HUDEP-2 (cell line): ENCODE measurements around the gene MYO7B.

Experiments used
- DNase-seq, 76 experiments: peaks; one replicate each; lab custom pipeline; 2025; ENCODE audit not compliant: unreplicated experiment in 76 of 76; lab: John Stamatoyannopoulos, UW

The MYO7B gene

DNA sequence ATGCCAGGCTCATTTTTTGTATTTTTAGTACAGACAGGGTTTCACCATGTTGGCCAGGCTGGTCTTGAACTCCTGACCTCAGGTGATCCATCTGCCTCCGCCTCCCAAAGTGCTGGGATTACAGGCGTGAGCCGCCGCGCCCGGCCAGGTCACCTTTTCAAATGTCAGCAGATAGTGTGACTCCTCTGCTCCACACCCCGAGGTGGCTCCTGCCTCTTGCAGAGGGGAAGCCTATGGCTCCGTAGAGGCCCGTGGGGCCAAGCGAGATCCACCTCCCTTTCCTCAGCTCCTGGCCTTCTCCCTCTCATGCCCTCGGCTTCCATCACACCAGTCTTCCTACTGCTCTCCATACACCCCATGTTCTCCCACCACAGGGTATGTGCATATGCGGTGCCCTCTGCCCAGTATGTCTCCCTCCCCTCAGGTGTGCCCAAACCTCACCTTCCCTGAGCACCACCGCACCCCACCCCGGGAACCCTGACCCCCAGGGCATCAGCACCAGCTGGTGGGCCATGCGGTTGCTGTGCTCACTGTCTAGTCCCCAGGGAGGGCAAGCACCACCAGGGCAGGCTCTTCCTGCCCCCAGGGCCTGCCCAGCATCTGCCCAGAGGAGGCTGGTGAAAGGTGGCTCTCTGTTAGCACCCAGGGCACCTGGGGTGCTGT, 121.2 kb downstream of the MYO7B start:
- DNase-seq, result no peak

GRCh38 chr2:127657232-127657595, 121.7 kb downstream of the MYO7B start:
- no peak for DNase-seq

- DNase-seq, result no peak
These were observed 122.7 kb downstream of the MYO7B start for GRCh38 chr2:127658146-127658545.

GRCh38 chr2:127658641-127659407, 123.3 kb downstream of the MYO7B start:
- no peak for DNase-seq

DNA sequence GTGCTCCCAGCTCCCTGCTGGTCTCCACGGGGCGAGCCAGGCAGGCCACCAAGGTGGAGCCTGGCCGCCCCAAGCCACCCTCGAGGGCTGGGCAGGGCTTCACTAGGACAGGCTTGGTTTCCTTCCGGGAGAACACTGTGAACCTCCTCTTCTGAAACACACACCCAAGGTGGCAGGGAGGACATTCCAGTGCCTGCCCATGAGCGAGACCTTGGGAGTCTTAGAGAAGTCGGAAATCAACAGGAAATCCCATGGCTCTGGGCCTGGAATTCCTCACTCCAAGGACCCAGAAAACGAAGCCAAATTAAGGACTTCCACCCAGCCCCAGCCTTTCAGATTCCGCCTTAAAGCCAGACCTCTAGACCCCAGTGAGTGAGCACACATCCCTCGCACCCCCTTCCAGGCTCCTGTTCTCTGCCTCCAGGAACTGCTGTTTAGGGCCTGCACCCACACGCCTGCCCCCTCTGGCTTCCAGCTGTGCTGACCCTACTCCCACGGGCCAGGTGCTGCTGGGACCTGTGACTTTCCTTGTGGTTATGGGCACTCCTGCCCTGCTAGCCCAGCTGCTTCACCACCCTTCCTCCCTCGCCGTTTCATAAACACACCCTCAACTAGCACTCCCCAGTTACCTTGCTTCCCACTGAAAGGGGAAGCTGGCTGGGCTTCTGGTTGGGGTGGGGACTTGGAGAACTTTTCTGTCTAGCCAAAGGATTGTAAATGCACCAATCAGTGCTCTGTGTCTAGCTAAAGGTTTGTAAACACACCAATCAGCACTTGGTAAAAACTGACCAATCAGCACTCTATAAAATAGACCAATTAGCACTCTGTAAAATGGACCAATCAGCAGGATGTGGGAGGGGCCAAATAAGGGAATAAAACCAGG, 124.2 kb downstream of the MYO7B start:
- no peak for DNase-seq

DNA sequence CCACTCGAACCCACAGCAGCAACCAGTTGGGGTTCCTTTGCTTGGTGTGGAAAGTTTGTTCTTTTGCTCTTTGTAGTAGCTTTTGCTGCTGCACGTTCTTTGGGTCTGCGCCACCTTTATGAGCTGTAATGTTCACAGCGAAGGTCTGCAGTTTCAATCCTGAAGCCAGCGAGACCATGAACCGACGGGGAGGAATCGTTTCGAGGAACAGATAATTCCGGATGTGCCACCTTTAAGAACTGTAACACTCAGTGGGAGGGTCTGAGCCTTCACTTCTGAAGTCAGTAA, 124.8 kb downstream of the MYO7B start:
- no peak for DNase-seq

DNA sequence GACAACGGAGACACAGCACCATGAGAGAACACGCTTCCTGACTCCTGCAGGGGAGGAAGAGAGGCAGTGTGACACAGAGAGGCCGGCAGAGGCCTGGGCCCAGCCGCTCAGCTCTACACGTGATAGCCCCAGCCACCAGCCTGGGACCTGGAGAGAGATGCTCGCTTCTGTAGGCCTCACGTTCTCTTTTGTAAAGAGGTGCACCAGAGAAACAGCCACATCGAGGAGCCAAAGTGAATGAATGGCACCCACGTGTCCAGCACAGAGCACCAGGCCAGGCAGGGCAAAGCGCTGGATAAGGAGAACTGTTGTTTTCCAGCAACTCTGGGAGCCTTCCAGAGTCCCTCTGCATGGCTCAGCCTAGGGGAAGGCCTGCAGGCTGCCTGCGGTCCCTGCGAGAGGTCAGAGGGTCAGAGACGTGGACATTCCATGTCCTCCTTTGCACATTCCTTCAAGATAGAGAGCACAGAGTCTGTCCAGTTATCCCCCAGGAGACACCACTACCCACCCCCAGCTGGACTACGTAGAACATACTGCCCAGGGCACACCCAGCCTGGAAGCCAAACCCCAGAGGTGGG, 125.7 kb downstream of the MYO7B start:
- DNase-seq, result no peak

GRCh38 chr2:127661949-127662510, 126.5 kb downstream of the MYO7B start:
- DNase-seq, result peak in 2 of 76 experiments; percentile 8 to 14

- DNase-seq, result no peak
These were observed 127.6 kb downstream of the MYO7B start for GRCh38 chr2:127662937-127663565.

DNA sequence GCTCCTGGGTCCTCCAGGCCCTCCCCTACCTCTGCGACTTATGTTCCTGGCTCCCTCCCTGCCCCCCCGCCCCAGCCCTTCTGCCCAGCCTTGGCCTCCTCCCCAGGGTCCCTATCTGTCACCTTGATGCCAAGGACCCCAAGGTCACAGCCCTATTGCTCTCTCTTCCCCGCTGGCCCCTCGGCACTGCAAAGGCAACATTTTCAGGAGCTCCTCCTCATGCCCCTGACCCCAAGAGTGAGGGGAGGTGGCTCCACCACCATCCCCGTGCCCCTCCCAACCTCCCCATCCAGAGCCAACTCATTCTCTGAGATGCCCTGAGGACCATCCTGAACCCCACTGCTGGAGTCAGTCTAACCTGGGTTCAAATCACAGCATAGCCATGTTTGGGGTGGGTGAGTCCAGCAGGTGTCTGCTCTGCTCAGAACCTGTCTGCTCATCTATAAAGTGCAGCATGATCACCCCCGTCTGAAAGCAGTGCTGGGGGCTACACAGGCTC, 128.1 kb downstream of the MYO7B start:
- no peak for DNase-seq

DNA sequence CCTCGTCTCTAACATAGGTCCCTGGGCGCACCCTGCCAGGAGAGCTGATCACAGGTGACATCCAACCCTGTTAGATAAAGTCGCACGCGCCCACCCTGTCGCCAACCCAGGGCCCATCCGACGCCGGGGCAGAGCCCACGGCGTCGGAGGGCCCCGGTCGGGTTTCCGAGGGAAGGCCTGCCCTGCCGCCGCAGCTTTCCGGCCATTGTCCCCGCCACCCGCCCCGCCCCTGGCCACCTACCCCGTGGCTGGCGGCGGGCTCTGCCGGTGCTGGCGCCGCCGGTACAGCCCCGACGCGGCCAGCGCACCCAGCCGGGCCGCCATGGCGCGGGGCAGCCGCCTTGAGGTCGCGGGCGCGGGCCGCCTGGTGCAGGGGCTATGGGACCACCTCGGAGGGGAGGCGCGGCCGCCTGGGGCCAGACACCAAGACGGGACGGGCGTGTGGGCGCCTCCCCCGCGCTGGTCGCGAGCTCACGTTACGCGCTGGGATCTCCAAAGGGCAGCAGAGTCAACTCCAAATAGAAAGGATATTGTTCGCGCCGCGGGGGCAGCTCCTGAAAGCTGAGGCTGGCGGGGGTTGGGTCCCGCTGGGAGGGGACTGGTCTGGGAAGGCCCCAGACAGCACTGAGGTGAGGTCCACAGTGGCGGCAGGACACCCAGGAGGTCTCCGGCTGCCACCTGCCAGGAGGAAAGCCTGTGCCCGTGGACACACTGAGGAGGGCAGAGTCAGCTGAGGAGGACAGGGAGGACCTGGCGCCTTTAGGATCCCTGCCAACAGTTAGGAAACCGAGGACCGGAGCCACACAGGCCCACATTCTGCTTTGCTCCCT, 128.8 kb downstream of the MYO7B start:
- no peak for DNase-seq

- no peak for DNase-seq
These were observed 129.4 kb downstream of the MYO7B start for GRCh38 chr2:127664895-127665225.

GRCh38 chr2:127665267-127665893, 129.9 kb downstream of the MYO7B start:
- no peak for DNase-seq

DNA sequence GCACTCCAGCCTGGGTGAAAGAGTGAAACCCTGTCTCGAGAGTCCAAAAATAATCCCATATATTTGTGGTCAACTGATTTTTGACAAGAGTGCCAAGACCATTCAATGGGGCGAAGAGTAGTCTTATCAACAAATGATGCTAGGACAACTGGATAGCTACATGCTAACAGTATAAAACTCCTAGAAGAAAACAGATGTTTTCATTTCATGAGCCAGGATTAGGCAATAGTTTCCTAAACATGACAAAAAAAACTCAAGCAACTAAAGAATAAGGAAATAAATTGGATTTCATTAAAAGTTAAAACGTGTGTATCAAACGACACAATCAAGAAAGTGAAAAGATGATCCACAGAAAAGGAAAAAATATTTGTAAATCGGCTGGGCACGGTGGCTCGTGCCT, 133.6 kb downstream of the MYO7B start:
- DNase-seq, result no peak

- DNase-seq, result no peak
These were observed 134.8 kb downstream of the MYO7B start for GRCh38 chr2:127670055-127670956.

DNA sequence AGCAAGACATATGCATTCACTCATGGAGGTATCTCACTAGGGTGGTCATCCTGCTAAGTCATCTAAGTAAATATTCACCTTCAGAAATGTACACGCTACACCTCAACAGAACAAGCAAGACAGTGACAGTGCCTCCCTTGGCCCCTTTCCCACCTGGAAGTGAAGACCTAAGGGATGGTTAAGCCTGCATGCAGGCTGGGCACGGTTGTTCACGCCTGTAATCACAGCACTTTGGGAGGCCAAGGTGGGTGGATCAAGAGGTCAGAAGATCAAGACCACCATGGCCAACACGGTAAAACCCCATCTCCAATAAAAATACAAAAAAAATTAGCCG, 135.4 kb downstream of the MYO7B start:
- no peak for DNase-seq

DNA sequence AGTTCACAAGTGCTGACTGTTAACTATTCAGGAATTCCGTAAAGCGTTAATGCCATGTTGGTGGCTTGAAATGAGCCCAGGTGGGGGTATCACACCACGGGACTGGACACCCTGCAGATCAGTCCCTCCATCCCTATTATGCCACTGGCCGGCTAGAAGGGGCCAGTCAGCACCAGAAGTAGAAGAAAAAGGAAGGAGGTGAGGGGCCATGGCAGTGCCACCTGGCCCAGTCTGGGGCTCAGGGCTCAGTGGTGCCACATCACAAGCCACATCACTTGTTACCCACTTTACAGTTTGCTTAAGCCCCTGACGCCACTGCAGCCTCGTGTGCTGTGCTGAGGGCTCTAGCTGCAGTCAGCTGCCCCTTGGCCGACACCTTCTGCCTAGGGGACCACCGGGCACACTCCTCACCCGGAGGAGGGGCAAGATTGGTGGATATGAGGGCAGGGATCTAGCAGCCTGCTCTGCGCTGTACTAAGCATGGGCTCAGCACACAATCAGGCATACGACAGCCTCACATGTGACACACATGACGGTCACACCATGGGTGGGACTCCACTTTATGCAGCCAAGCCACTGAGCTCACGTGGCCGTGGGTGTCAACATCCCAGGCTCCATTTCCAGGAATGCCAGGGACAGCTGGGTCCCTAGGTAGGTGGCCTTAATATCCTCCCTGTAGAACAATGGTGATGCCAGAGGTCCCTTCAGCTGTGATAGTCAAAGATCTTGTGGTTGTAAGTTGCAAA, 136.2 kb downstream of the MYO7B start:
- no peak for DNase-seq
